Activated CD4-positive, alpha-beta T cell treated with anti-CD3 and anti-CD28 coated beads, Interleukin-2, amount 50 U/mL, for 24 hours (primary cell): ENCODE measurements around the gene MLIP.

Experiments
- DNase-seq, 2 donors: peaks; one replicate each; pipeline ENCODE4 v3.0.0-alpha.2; 2020; ENCODE audit warnings: low read depth in 1 of 2, low spot score in 1 of 2

Gene MLIP

GRCh38 chr6:54096811-54097210 is 14.4 kb upstream of the MLIP start:
- no peak for DNase-seq

- no peak for DNase-seq
Observed at GRCh38 chr6:54097753-54098152, 13.5 kb upstream of the MLIP start.

- DNase-seq: no peak
Observed at GRCh38 chr6:54098450-54099044, 12.7 kb upstream of the MLIP start.

- no peak for DNase-seq
Observed at GRCh38 chr6:54099225-54099624, 12.0 kb upstream of the MLIP start.

- DNase-seq: no peak
Observed at GRCh38 chr6:54100411-54101006, 10.7 kb upstream of the MLIP start.

GRCh38 chr6:54102238-54102637 is 9.0 kb upstream of the MLIP start:
- no peak for DNase-seq

- no peak for DNase-seq
Observed at GRCh38 chr6:54103497-54103896, 7.7 kb upstream of the MLIP start.

- no peak for DNase-seq
Observed at GRCh38 chr6:54106727-54107126, 4.5 kb upstream of the MLIP start.

- DNase-seq: no peak
Observed at GRCh38 chr6:54107470-54108090, 3.7 kb upstream of the MLIP start.

GRCh38 chr6:54108271-54108670 is 3.0 kb upstream of the MLIP start:
- no peak for DNase-seq

- no peak for DNase-seq
Observed at GRCh38 chr6:54109586-54109985, 1.7 kb upstream of the MLIP start.

GRCh38 chr6:54112151-54112650 is 958 bp downstream of the MLIP start:
- DNase-seq: no peak

GRCh38 chr6:54114991-54115390 is 3.7 kb downstream of the MLIP start:
- no peak for DNase-seq

- no peak for DNase-seq
Observed at GRCh38 chr6:54115966-54116365, 4.7 kb downstream of the MLIP start.

GRCh38 chr6:54118117-54118516 is 6.9 kb downstream of the MLIP start:
- no peak for DNase-seq

GRCh38 chr6:54125493-54125892 is 14.2 kb downstream of the MLIP start:
- no peak for DNase-seq

- DNase-seq: no peak
Observed at GRCh38 chr6:54130179-54130578, 18.9 kb downstream of the MLIP start.

- no peak for DNase-seq
Observed at GRCh38 chr6:54132587-54132986, 21.3 kb downstream of the MLIP start.

GRCh38 chr6:54133186-54133585 is 21.9 kb downstream of the MLIP start:
- no peak for DNase-seq

GRCh38 chr6:54134935-54135334 is 23.7 kb downstream of the MLIP start:
- no peak for DNase-seq

GRCh38 chr6:54135665-54136369 is 24.6 kb downstream of the MLIP start:
- no peak for DNase-seq

- no peak for DNase-seq
Observed at GRCh38 chr6:54138795-54139194, 27.6 kb downstream of the MLIP start.
